GM18951 (cell line): ENCODE measurements around the gene USP5.
"Not testable (repeated sequence)": the region's sequence is repeated elsewhere in the genome, so short reads cannot be mapped to it uniquely, and the experiment has no call there.

ENCODE experiments used
- POLR2A ChIP-seq: IDR thresholded peaks from 4 replicates; pipeline ENCODE4 v1.6.1; 2011; ENCODE audit warnings: mild to moderate bottlenecking; ENCODE audit not compliant: insufficient read length, insufficient read depth; ENCODE audit errors: extremely low read depth
- in situ Hi-C: fragments of 300-500 bp; cut with MboI; formaldehyde crosslinking; loops from one replicate; pipeline ENCODE4 v1.12.0; 2022; ENCODE audit warnings: low sequenced_read_pairs, mixed read lengths, inconsistent platforms; ENCODE audit not compliant: unreplicated experiment

Gene USP5

DNA sequence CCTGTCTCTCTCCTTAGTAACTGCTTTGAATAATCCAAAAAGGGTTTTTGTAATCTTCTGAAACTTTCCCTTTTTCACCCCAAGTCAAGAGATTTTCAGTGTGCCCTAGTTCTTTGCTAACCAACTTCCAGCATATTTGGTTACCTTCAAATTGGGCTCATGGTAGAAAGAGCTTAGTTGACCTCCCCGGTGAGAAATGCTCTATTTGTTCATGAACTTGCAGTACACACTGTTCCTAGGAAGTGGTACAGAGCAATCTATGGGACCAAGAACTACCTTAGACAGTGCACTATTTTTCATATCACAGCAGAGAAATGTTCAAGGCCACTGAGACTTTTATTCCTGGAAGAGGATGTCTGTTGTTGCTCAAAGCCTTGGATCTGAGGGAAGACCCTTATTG, 1.7 kb downstream of the USP5 start:
- in situ Hi-C loops: no loop called here
- TF ChIP-seq POLR2A: no peak

GRCh38 chr12:6854036-6854435, 2.1 kb downstream of the USP5 start:
- in situ Hi-C loops: no loop called here
- TF ChIP-seq POLR2A: no peak

GRCh38 chr12:6855322-6855721, 3.4 kb downstream of the USP5 start:
- in situ Hi-C loops: no loop called here
- TF ChIP-seq POLR2A: no peak

GRCh38 chr12:6858799-6859198, 6.8 kb downstream of the USP5 start:
- in situ Hi-C loops: no loop called here
- no peak for TF ChIP-seq POLR2A

GRCh38 chr12:6860116-6860515, 8.2 kb downstream of the USP5 start:
- in situ Hi-C loops: no loop called here
- TF ChIP-seq POLR2A: no peak

- TF ChIP-seq POLR2A: no peak
- in situ Hi-C loops: no loop called here
These were observed 9.0 kb downstream of the USP5 start for GRCh38 chr12:6860942-6861341.

DNA sequence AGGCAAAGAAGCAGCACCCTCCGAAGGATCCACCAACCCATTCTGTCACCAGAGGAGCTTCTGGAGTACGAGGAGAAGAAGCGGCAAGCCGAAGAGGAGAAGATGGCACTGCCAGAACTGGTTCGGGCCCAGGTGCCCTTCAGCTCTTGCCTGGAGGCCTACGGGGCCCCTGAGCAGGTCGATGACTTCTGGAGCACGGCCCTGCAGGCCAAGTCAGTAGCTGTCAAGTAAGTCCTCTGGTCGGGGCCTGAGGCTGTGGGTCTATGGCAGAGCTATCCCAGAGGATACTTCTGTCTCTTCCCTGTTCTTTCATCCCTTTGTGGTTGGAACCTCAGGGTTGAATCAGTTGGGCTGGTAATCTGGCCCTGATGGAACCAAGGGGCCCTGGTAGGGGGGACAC, 9.4 kb downstream of the USP5 start:
- in situ Hi-C loops: no loop called here
- TF ChIP-seq POLR2A: no peak

DNA sequence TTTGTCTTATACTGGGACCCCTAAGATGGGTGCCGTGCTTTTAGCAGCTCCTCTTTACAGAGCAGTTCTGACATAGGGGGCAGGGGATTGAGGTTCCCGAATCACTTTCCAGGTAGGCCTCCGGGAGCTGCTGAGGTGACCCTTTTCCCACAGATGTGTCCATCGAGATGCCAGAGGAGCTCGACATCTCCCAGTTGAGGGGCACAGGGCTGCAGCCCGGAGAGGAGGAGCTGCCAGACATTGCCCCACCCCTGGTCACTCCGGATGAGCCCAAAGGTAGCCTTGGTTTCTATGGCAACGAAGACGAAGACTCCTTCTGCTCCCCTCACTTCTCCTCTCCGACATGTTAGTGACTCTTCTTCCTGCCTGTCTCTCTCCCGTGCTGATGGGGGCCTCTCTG, 11.1 kb downstream of the USP5 start:
- no peak for TF ChIP-seq POLR2A
- in situ Hi-C loops: no loop called here

DNA sequence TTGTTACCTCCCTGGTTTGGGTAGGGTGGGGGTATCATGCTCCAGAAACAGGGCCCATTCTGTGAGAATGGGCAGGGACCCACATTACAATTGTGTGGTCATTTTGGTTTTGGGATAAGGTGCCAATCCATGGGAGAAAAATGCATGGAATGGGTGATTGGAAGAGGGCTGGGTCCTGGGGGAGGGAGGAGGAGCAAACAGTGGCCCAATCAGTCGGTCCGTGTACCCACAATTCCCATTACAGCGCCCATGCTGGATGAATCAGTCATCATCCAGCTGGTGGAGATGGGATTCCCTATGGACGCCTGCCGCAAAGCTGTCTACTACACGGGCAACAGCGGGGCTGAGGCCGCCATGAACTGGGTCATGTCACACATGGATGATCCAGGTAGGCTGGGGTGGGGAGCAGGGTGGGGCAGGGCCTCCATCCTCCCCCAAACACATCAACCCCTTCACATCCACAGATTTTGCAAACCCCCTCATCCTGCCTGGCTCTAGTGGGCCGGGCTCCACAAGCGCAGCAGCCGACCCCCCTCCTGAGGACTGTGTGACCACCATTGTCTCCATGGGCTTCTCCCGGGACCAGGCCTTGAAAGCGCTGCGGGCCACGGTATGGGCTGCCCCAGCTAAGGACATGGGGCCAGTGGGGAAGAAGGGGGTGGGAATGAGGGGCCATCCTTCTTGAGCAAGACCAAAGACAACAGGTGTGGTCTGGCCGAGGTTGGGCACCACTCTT, 11.8 kb downstream of the USP5 start:
- in situ Hi-C loops: no loop called here

GRCh38 chr12:6865307-6865706, 13.4 kb downstream of the USP5 start:
- in situ Hi-C loops: not testable (repeated sequence)

More for the DNA sequence above, 11.8 kb downstream of the USP5 start:
- no peak for TF ChIP-seq POLR2A

DNA sequence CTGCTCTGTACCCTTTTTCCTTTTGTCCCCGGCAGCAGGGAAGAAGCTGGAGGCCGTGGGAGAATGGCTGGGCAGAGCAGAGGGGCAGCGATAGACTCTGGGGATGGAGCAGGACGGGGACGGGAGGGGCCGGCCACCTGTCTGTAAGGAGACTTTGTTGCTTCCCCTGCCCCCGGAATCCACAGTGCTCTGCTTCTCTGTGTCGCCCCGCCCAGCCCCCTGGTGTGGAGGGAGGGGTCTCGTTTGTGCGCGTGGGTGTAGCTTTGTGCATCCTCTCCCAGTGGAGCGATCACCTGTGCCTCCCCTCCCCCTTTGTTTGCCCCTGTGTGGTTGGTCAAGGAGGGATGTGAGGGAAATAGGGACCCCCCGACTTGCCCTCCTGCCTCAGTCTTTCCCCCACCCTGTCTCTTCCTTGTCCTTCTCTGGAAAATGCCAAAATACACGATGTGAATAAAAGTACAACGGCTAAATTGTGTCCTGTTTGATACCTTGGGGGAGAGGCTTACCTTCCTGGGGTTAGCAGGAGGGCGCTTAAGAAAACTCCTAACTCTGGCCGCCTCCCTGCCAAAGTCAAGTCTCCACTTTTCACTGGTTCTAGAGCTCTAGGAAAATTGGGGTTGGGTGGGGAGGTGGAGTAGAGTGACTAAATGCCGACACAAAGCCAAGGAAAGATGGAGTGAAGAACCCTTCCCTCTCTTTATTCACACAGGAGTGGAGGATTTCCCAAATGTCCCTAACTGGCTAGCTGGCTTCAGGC, 14.4 kb downstream of the USP5 start:
- in situ Hi-C loops: no loop called here
- no peak for TF ChIP-seq POLR2A

GRCh38 chr12:6866920-6867412, 15.0 kb downstream of the USP5 start:
- in situ Hi-C loops: no loop called here
- TF ChIP-seq POLR2A: no peak

GRCh38 chr12:6867413-6868210, 15.7 kb downstream of the USP5 start, which contains the start of gene TPI1:
Gene TPI1 (plus strand): TSS chr12:6867531. CDS start chr12:6867567, 36 bp downstream.
- in situ Hi-C loops: no loop called here
- peak; percentile 99 for TF ChIP-seq POLR2A
